ENCODE data around the gene RNF44.

- no peak for TF ChIP-seq CTCF (IDR thresholded peaks at IDR 0.05)
- TF ChIP-seq POLR2A (IDR thresholded peaks at IDR 0.05): no peak
Observed at GRCh38 chr5:176537554-176538229, 490 bp upstream of the RNF44 start.
